Right lobe of liver (tissue), 4 donors: ENCODE results near the gene SETBP1.

ENCODE experiments used
- CTCF ChIP-seq, 4 donors: fragments of 200-600 bp in 3 of 4; fragments of 450-650 bp in 1 of 4; IDR thresholded peaks; one replicate each; pipeline versions ENCODE4 v1.5.1 to v1.8.0; 2016 to 2022; ENCODE audit warnings: antibody characterized with exemption in 4 of 4, mild to moderate bottlenecking in 2 of 4
- POLR2A ChIP-seq: fragments of 450-650 bp; IDR thresholded peaks from one replicate; pipeline ENCODE4 v1.6.1; 2017; ENCODE audit warnings: antibody characterized with exemption, mild to moderate bottlenecking
- donor health status: DM: no; HTN: no; CAD: no.
- donor health status: DM: no; HTN: no; CAD: no.
- donor health status: DM: no; HTN: yes; CAD: no.

DNA sequence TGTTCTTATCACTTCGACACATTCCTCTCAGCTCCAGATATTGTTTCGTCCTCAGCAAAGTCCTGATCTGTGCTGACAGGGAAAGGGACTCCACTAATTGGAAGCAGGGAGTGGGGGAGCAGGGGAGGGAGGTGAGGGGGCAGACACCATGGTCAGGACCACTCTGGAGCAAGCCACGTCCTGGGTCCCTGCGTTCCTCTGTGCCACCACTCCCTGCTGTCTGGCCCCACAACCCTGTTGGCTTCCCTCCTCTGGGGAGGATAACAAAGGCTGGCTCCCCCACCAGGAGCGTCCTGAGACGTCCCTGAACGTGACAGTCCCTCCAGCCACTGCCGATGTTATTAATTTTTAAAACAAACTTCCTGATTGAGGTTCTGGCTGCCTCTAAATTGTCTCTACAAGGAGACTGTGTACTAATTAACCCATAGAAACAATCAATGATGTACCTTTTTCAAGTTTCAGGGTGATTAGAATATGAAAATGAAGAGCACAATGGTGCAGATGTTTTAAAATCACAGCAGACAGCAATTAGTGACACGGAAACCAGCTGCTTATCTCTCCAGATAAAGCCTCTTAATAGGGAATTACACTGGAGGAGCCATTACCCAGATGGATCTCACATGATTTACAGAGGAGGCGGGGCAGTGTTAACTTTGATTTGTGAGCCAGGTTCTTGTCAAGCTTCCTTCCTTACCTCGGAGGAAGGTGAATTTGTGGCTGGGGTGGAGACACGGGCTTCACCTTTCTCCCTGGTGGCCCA lies 257.5 kb downstream of the SETBP1 start:
- no peak for TF ChIP-seq CTCF (IDR thresholded peaks at IDR 0.05)
- no peak for TF ChIP-seq POLR2A
